Head of caudate nucleus (tissue), 42 donors: ENCODE data around the gene KLHL34.

ENCODE experiments used
- DNase-seq, 42 donors: peaks; one replicate each; pipeline versions ENCODE4 v3.0.0 to v3.0.0-alpha.2; 2020 to 2021; ENCODE audit warnings: mixed read lengths in 7 of 42
- intact Hi-C: fragments of 100-400 bp; cut with DNase I; formaldehyde crosslinking; loops from one replicate; pipeline ENCODE4 v1.15.0; 2022

Gene KLHL34

GRCh38 chrX:21657318-21658151 is 595 bp downstream of the KLHL34 start:
- DNase-seq = peak in 2 of 42 donors; percentile 1 to 4
- intact Hi-C loops = no loop called here

- no peak for DNase-seq
- intact Hi-C loops = no loop called here
Measured at GRCh38 chrX:21656587-21657317, 1.4 kb downstream of the KLHL34 start.

- intact Hi-C loops = no loop called here
- DNase-seq = peak in 3 of 42 donors; percentile 4 to 44 (median 7)
Measured at GRCh38 chrX:21655901-21656586, 2.1 kb downstream of the KLHL34 start.

- no peak for DNase-seq
- intact Hi-C loops = no loop called here
Measured at GRCh38 chrX:21645886-21646285, 12.2 kb downstream of the KLHL34 start.

- intact Hi-C loops = no loop called here
- DNase-seq = no peak
Measured at GRCh38 chrX:21645431-21645830, 12.7 kb downstream of the KLHL34 start.

GRCh38 chrX:21639775-21640174 is 18.4 kb downstream of the KLHL34 start:
- DNase-seq = no peak
- intact Hi-C loops = no loop called here

- DNase-seq = no peak
- intact Hi-C loops = no loop called here
Measured at GRCh38 chrX:21638311-21638710, 19.8 kb downstream of the KLHL34 start.

- intact Hi-C loops = no loop called here
- DNase-seq = peak in 8 of 42 donors; percentile 12 to 42 (median 24)
Measured at GRCh38 chrX:21632027-21632426, 26.1 kb downstream of the KLHL34 start.

GRCh38 chrX:21623778-21624501 is 34.2 kb downstream of the KLHL34 start:
- intact Hi-C loops = no loop called here
- no peak for DNase-seq

GRCh38 chrX:21620234-21620633 is 37.9 kb downstream of the KLHL34 start:
- DNase-seq = no peak
- intact Hi-C loops = no loop called here

GRCh38 chrX:21616386-21616785 is 41.7 kb downstream of the KLHL34 start:
- intact Hi-C loops = no loop called here
- DNase-seq = no peak

GRCh38 chrX:21612154-21612553 is 46.0 kb downstream of the KLHL34 start:
- intact Hi-C loops = no loop called here
- DNase-seq = no peak

GRCh38 chrX:21610168-21610567 is 48.0 kb downstream of the KLHL34 start:
- DNase-seq = no peak
- intact Hi-C loops = no loop called here

- intact Hi-C loops = no loop called here
- DNase-seq = peak in 10 of 42 donors; percentile 3 to 42 (median 28)
Measured at GRCh38 chrX:21606002-21606401, 52.1 kb downstream of the KLHL34 start.
